ENCODE measurements around the gene FRS3.

DNA sequence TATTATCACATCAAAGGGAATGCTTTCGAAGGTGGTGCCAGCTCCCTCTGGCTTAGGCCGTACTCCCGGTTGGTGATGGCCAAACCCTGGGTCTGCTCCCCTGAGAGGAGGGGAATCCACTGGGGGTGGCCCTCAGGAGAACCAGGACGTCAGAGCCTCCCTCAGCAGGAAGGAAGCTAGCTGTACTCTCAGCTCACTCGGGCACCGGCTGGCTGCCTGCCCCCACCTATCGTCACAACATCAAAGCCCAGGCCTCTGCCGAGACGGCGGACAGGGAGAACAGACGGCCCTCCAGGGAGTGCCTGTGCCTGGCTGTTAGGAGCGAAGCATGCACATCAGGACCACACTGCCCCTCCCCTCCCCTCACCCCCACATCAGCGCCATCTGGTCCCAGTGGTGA, 23.3 kb downstream of the FRS3 start:
- TF ChIP-seq, protein P1, sequence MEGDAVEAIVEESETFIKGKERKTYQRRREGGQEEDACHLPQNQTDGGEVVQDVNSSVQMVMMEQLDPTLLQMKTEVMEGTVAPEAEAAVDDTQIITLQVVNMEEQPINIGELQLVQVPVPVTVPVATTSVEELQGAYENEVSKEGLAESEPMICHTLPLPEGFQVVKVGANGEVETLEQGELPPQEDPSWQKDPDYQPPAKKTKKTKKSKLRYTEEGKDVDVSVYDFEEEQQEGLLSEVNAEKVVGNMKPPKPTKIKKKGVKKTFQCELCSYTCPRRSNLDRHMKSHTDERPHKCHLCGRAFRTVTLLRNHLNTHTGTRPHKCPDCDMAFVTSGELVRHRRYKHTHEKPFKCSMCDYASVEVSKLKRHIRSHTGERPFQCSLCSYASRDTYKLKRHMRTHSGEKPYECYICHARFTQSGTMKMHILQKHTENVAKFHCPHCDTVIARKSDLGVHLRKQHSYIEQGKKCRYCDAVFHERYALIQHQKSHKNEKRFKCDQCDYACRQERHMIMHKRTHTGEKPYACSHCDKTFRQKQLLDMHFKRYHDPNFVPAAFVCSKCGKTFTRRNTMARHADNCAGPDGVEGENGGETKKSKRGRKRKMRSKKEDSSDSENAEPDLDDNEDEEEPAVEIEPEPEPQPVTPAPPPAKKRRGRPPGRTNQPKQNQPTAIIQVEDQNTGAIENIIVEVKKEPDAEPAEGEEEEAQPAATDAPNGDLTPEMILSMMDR (IDR thresholded peaks at IDR 0.05): no peak
- TF ChIP-seq POLR2A (IDR thresholded peaks at IDR 0.05): no peak

Measured in adrenal gland (tissue), 5 donors.